Measurements from ENCODE around the gene STKLD1.

DNA sequence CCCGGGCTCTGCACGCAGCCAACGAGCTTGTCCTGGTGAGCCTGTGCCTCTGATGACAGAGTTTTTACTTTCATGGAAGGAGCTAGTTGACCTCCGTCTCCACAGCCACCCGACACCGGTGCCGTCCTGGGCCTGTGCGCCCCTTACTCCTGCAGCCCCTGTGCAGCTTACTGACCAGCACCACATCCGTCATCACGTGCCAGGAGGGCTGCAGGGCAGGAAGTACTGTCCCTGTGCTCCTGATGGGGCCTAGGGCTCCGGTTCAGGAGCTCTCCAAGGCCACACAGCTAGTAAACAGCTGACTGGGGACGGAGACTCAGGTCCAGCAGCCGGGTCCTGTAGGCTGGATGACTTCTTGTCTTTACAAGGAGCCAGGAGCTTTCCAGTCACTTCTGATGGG, 10.2 kb downstream of the STKLD1 start:
- TF ChIP-seq OSR2 (tag by site-specific recombination; IDR thresholded peaks at IDR 0.05), result no peak
- no peak for TF ChIP-seq MYNN (tag by site-specific recombination; IDR thresholded peaks at IDR 0.05; ENCODE audit: borderline replicate concordance)
- no peak for TF ChIP-seq OVOL3 (tag by site-specific recombination; IDR thresholded peaks at IDR 0.05)
- TF ChIP-seq, protein P1, sequence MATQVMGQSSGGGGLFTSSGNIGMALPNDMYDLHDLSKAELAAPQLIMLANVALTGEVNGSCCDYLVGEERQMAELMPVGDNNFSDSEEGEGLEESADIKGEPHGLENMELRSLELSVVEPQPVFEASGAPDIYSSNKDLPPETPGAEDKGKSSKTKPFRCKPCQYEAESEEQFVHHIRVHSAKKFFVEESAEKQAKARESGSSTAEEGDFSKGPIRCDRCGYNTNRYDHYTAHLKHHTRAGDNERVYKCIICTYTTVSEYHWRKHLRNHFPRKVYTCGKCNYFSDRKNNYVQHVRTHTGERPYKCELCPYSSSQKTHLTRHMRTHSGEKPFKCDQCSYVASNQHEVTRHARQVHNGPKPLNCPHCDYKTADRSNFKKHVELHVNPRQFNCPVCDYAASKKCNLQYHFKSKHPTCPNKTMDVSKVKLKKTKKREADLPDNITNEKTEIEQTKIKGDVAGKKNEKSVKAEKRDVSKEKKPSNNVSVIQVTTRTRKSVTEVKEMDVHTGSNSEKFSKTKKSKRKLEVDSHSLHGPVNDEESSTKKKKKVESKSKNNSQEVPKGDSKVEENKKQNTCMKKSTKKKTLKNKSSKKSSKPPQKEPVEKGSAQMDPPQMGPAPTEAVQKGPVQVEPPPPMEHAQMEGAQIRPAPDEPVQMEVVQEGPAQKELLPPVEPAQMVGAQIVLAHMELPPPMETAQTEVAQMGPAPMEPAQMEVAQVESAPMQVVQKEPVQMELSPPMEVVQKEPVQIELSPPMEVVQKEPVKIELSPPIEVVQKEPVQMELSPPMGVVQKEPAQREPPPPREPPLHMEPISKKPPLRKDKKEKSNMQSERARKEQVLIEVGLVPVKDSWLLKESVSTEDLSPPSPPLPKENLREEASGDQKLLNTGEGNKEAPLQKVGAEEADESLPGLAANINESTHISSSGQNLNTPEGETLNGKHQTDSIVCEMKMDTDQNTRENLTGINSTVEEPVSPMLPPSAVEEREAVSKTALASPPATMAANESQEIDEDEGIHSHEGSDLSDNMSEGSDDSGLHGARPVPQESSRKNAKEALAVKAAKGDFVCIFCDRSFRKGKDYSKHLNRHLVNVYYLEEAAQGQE (tag by site-specific recombination; IDR thresholded peaks at IDR 0.05), result no peak
